ENCODE measurements around the gene RHBDL1. TPM values are rescaled to one million over a fixed set of nuclear protein-coding genes. Genes with fewer than 3 reads are reported as not detected.

The RHBDL1 gene
- total RNA-seq, 1 experiment from 2014 or later, result 1.7 TPM

DNA sequence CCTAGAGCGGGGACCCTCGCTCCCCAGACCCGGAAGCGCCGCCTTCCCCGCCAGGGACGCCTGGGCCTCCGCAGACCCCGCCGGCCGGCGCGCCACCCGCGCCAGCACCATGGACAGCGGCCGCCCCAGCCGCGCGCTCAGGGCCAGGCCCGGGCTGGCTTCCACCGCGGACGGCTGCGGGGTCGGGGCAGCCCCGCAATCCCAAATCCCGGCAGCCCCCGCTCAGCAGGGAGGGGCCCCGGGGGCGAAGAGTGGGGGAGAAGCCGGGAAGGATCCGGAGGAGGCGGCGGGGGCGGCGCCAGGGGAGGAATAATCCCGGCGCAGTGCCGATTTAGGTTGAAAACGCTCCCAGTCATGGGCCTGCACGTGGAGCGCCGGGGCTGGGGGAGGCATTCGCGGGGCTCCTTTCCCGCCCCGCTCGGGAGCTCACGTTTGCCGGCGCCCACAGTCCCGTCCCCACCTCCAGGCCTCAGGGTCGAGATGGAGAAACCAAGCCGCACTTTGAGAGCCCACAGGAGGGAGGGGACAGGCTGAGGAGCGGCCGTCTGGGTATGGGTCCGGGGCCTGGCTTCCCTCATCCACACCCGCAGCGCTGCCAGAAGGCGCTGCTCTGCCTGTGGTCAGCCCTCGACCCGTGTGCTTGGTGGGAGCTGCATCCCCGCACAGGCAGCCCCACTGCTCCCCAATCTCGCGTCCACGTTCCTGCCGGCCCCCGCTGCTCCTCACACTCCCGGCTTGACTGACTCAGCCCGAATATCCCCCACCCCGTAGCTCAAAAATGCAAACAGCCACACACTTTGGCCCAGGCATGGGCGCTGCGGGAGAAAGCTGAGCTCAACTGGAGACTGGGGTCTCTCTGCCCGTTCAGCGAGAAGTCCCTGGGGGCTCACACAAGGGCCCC is 25.5 kb downstream of the RHBDL1 start:
- H3K27me3 ChIP-seq (ENCODE audit: low read length), result peaks cover 13% of the 10 kb centered on the region
- no peaks in the 10 kb centered on the region for H3K4me1 ChIP-seq (ENCODE audit: insufficient read depth, low read length)
- no TSS peak for BruUV-seq (replicated peaks)
- no peak overlapping the region for H3K9ac ChIP-seq (ENCODE audit: low read length)
- H3K79me2 ChIP-seq (ENCODE audit: low read length), result no peaks in the 10 kb centered on the region
- CTCF ChIA-PET, result no interaction called here
- intact Hi-C loops (cut with micrococcal nuclease), result no loop called here
- H3F3A ChIP-seq (ENCODE audit: low read length, unreplicated experiment), result no peaks in the 10 kb centered on the region
- POLR2A ChIA-PET (ENCODE audit: unreplicated experiment), result no interaction called here
- H3K9me2 ChIP-seq (replicated peaks; ENCODE audit: low read length), result no peaks in the 10 kb centered on the region
- H3K4me2 ChIP-seq (ENCODE audit: low read length), result peak overlapping the region; percentile 26; the same call in 1 of the 2 replicates
- H3K4me3 ChIP-seq (ENCODE audit: low read length), result no peak overlapping the region
- H3K27ac ChIP-seq (ENCODE audit: low read length), result no peak overlapping the region
- H3K36me3 ChIP-seq (ENCODE audit: low read depth, low read length), result no peaks in the 10 kb centered on the region
- H4K20me1 ChIP-seq (ENCODE audit: low read length), result no peaks in the 10 kb centered on the region
- TF ChIP-seq EZH2 (IDR thresholded peaks at IDR 0.05; ENCODE audit: low read length, unreplicated experiment), result no peak
- no peak for TF ChIP-seq EZH2phosphoT487 (IDR thresholded peaks at IDR 0.05; ENCODE audit: borderline replicate concordance, low read length)
- TF ChIP-seq CTCF (conservative IDR thresholded peaks at IDR 0.05; ENCODE audit: low read depth, low read length), result no peak
- ATAC-seq, result peak; percentile 48; the same call in 1 of the 2 replicates
- no peak for DNase-seq
- H3K9me3 ChIP-seq (ENCODE audit: low read length), result no peaks in the 10 kb centered on the region
- H2AFZ ChIP-seq (ENCODE audit: low read length), result no peak overlapping the region

- H2AFZ ChIP-seq (ENCODE audit: low read length), result no peak overlapping the region
- peaks cover 25% of the 10 kb centered on the region for H3K27me3 ChIP-seq (ENCODE audit: low read length)
- intact Hi-C loops (cut with micrococcal nuclease), result no loop called here
- no peaks in the 10 kb centered on the region for H3F3A ChIP-seq (ENCODE audit: low read length, unreplicated experiment)
- BruUV-seq (replicated peaks), result no TSS peak
- H3K36me3 ChIP-seq (ENCODE audit: low read depth, low read length), result no peaks in the 10 kb centered on the region
- no peaks in the 10 kb centered on the region for H3K4me1 ChIP-seq (ENCODE audit: insufficient read depth, low read length)
- H3K9ac ChIP-seq (ENCODE audit: low read length), result no peak overlapping the region
- ATAC-seq, result no peak
- H3K4me3 ChIP-seq (ENCODE audit: low read length), result no peak overlapping the region
- no peaks in the 10 kb centered on the region for H4K20me1 ChIP-seq (ENCODE audit: low read length)
- ChIA-PET POLR2A (ENCODE audit: unreplicated experiment) (interaction anchor here (0.6 kb wide), 1 partner anchor 376 kb away, joined by 3 read pairs; no protein-coding TSS in a partner anchor), CTCF (no interaction called here)
- H3K9me3 ChIP-seq (ENCODE audit: low read length), result no peaks in the 10 kb centered on the region
- no peak for DNase-seq
- H3K4me2 ChIP-seq (ENCODE audit: low read length), result no peak overlapping the region
- H3K79me2 ChIP-seq (ENCODE audit: low read length), result no peaks in the 10 kb centered on the region
- H3K9me2 ChIP-seq (replicated peaks; ENCODE audit: low read length), result no peaks in the 10 kb centered on the region
- TF ChIP-seq EZH2phosphoT487 (IDR thresholded peaks at IDR 0.05; ENCODE audit: borderline replicate concordance, low read length) (no peak), EZH2 (IDR thresholded peaks at IDR 0.05; ENCODE audit: low read length, unreplicated experiment) (no peak), CTCF (conservative IDR thresholded peaks at IDR 0.05; ENCODE audit: low read depth, low read length) (no peak)
- H3K27ac ChIP-seq (ENCODE audit: low read length), result no peak overlapping the region
Measured at GRCh38 chr16:702341-702740, 26.9 kb downstream of the RHBDL1 start.

DNA sequence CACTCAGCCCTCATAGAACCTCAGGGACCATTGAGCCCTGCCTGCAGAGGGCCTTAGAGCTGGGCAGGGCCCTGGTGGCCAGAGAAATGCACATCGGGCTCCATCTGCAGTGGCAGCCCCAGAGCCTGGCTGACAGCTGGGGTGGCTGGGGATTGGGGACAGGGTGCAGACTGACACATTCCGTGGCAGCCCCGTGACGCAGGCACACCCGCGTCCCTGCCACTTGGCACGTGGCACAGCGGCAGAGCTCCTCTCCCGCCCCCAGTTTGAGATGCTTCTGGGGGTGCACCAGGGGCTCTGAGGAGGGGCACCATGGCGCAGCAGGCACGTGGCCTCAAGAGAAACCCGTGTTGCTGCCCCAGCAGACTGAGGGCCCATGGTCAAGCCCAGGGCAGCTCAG is 27.9 kb downstream of the RHBDL1 start:
- no TSS peak for BruUV-seq (replicated peaks)
- ChIA-PET POLR2A (ENCODE audit: unreplicated experiment) (no interaction called here), CTCF (no interaction called here)
- intact Hi-C loops (cut with micrococcal nuclease), result no loop called here
- H3K4me3 ChIP-seq (ENCODE audit: low read length), result no peak overlapping the region
- H3K27ac ChIP-seq (ENCODE audit: low read length), result no peak overlapping the region
- peaks cover 33% of the 10 kb centered on the region for H3K27me3 ChIP-seq (ENCODE audit: low read length)
- H4K20me1 ChIP-seq (ENCODE audit: low read length), result no peaks in the 10 kb centered on the region
- H3K9me2 ChIP-seq (replicated peaks; ENCODE audit: low read length), result no peaks in the 10 kb centered on the region
- no peaks in the 10 kb centered on the region for H3K4me1 ChIP-seq (ENCODE audit: insufficient read depth, low read length)
- TF ChIP-seq CTCF (conservative IDR thresholded peaks at IDR 0.05; ENCODE audit: low read depth, low read length), result no peak
- TF ChIP-seq EZH2 (IDR thresholded peaks at IDR 0.05; ENCODE audit: low read length, unreplicated experiment), result no peak
- no peak for TF ChIP-seq EZH2phosphoT487 (IDR thresholded peaks at IDR 0.05; ENCODE audit: borderline replicate concordance, low read length)
- no peak overlapping the region for H3K9ac ChIP-seq (ENCODE audit: low read length)
- no peaks in the 10 kb centered on the region for H3K36me3 ChIP-seq (ENCODE audit: low read depth, low read length)
- H3K9me3 ChIP-seq (ENCODE audit: low read length), result no peaks in the 10 kb centered on the region
- H3K79me2 ChIP-seq (ENCODE audit: low read length), result no peaks in the 10 kb centered on the region
- ATAC-seq (no peak), DNase-seq (no peak)
- H3K4me2 ChIP-seq (ENCODE audit: low read length), result no peak overlapping the region
- H3F3A ChIP-seq (ENCODE audit: low read length, unreplicated experiment), result no peaks in the 10 kb centered on the region
- no peak overlapping the region for H2AFZ ChIP-seq (ENCODE audit: low read length)

Measured in PC-3 (cell line).